HepG2 (cell line): ENCODE data around the gene GSK3A. TPM values are rescaled to one million over a fixed set of nuclear protein-coding genes. Genes with fewer than 3 reads are reported as not detected.
A peak's percentile ranks its signal among the peaks of the same experiment; 100 is the strongest.

Source experiments
- BHLHE40 ChIP-seq: IDR thresholded peaks from 2 replicates; pipeline ENCODE4 v1.6.1; 2011; ENCODE audit warnings: low read length, improper control_type of control experiment
- DMAP1 ChIP-seq: IDR thresholded peaks from 2 replicates; pipeline ENCODE4 v1.6.1; 2016
- EEA1 ChIP-seq: sonication (generic); formaldehyde crosslinking; IDR thresholded peaks from 2 replicates; pipeline ENCODE4 v1.5.1; 2020; ENCODE audit warnings: mild to moderate bottlenecking, missing genetic modification reagents, borderline replicate concordance
- GLI4 ChIP-seq: sonication (generic); formaldehyde crosslinking; IDR thresholded peaks from 2 replicates; pipeline ENCODE4 v1.5.1; 2020; ENCODE audit warnings: missing genetic modification reagents, mild to moderate bottlenecking, moderate library complexity, borderline replicate concordance
- HES4 ChIP-seq: sonication (generic); formaldehyde crosslinking; IDR thresholded peaks from 2 replicates; pipeline ENCODE4 v1.9.0; 2021; ENCODE audit warnings: mild to moderate bottlenecking, missing genetic modification reagents, borderline replicate concordance
- KDM5B ChIP-seq: sonication (generic); formaldehyde crosslinking; IDR thresholded peaks from 2 replicates; pipeline ENCODE4 v1.4.0; 2020; ENCODE audit warnings: missing genetic modification reagents, mild to moderate bottlenecking, borderline replicate concordance
- MTA1 ChIP-seq: sonication (generic); formaldehyde crosslinking; IDR thresholded peaks from 2 replicates; pipeline ENCODE4 v1.4.0; 2020; ENCODE audit warnings: missing genetic modification reagents, mild to moderate bottlenecking, borderline replicate concordance
- MTF1 ChIP-seq: sonication (generic); formaldehyde crosslinking; IDR thresholded peaks from 2 replicates; pipeline ENCODE4 v1.5.0; 2020; ENCODE audit warnings: missing genetic modification reagents
- U2AF1 ChIP-seq: fragments of 200-400 bp; formaldehyde crosslinking; optimal IDR thresholded peaks from 2 replicates; pipeline ENCODE3; 2017; ENCODE audit warnings: mild to moderate bottlenecking, low read depth, low read length
- ZNF205 ChIP-seq: IDR thresholded peaks from 2 replicates; pipeline ENCODE4 v1.6.1; 2018; ENCODE audit warnings: missing biosample characterization, missing genetic modification reagents
- ZNF30 ChIP-seq: sonication (generic); formaldehyde crosslinking; IDR thresholded peaks from 2 replicates; pipeline ENCODE4 v1.5.0; 2020; ENCODE audit warnings: mild to moderate bottlenecking, missing genetic modification reagents
- ZNF607 ChIP-seq: sonication (generic); formaldehyde crosslinking; IDR thresholded peaks from 2 replicates; pipeline ENCODE4 v1.5.1; 2020; ENCODE audit warnings: missing genetic modification reagents, mild to moderate bottlenecking, borderline replicate concordance
- ZNF775 ChIP-seq: sonication (generic); formaldehyde crosslinking; IDR thresholded peaks from 2 replicates; pipeline ENCODE4 v1.4.0; 2020; ENCODE audit warnings: missing genetic modification reagents, mild to moderate bottlenecking, moderate library complexity, borderline replicate concordance
- polyA plus RNA-seq, 8 experiments: library from polyadenylated mRNA; depleted of rRNA in 3 of 8; stranded (reverse) in 7 of 8; unstranded in 1 of 8; fragments of >200 nt; fragmentation: Illumina TruSeq in 4 of 8; extraction: Trizol in 4 of 8; gene quantifications; 2 replicates each; pipeline versions ENCODE4 v1.2.1 to v1.2.3, GENCODE V29; 2011 to 2016; ENCODE audit warnings: low read depth in 4 of 8, missing spikeins in 1 of 8, mixed read lengths in 1 of 8; ENCODE audit not compliant: insufficient read depth in 1 of 8
- total RNA-seq, 5 experiments: library from RNA; depleted of rRNA; stranded (reverse); fragments of >200 nt; fragmentation: Illumina TruSeq; extraction: Trizol; gene quantifications; 2 replicates each; pipeline ENCODE4 v1.2.3, GENCODE V29; 2016; ENCODE audit warnings: low read depth in 1 of 5
- TF ChIP-seq, protein P1 (sequence below): sonication (generic); formaldehyde crosslinking; conservative IDR thresholded peaks from 2 replicates; pipeline ENCODE4 v1.8.0; 2022; ENCODE audit warnings: low read depth, missing genetic modification reagents
- TF ChIP-seq, protein P2 (sequence below), 2 experiments: sonication (generic) in 1 of 2; formaldehyde crosslinking in 1 of 2; IDR thresholded peaks; 2 replicates each; pipeline versions ENCODE4 v1.4.0 to v1.6.1; 2018 to 2020; ENCODE audit warnings: missing genetic modification reagents in 2 of 2, borderline replicate concordance in 1 of 2, low read depth in 1 of 2, mild to moderate bottlenecking in 1 of 2, missing biosample characterization in 1 of 2
- TF ChIP-seq, protein P3 (sequence below): sonication (generic); formaldehyde crosslinking; IDR thresholded peaks from 2 replicates; pipeline ENCODE4 v1.8.1; 2022; ENCODE audit warnings: mild to moderate bottlenecking, missing genetic modification reagents
- TF ChIP-seq, protein P4 (sequence below): sonication (generic); formaldehyde crosslinking; IDR thresholded peaks from 2 replicates; pipeline ENCODE4 v1.8.1; 2023; ENCODE audit warnings: mild to moderate bottlenecking, inconsistent platforms, moderate library complexity, missing genetic modification reagents, borderline replicate concordance
- TF ChIP-seq, protein P5 (sequence below): sonication (generic); formaldehyde crosslinking; IDR thresholded peaks from 2 replicates; pipeline ENCODE4 v1.4.0; 2020; ENCODE audit warnings: mild to moderate bottlenecking, missing genetic modification reagents
- TF ChIP-seq, protein P6 (sequence below): sonication (generic); formaldehyde crosslinking; IDR thresholded peaks from 2 replicates; pipeline ENCODE4 v1.4.0; 2020; ENCODE audit warnings: missing genetic modification reagents

The GSK3A gene
- total and polyA plus RNA-seq, 2 of the 13 experiments (the other 11 are each of a cell fraction or from before 2014, with no cell fraction given), result 16.9 to 52.5 TPM

DNA sequence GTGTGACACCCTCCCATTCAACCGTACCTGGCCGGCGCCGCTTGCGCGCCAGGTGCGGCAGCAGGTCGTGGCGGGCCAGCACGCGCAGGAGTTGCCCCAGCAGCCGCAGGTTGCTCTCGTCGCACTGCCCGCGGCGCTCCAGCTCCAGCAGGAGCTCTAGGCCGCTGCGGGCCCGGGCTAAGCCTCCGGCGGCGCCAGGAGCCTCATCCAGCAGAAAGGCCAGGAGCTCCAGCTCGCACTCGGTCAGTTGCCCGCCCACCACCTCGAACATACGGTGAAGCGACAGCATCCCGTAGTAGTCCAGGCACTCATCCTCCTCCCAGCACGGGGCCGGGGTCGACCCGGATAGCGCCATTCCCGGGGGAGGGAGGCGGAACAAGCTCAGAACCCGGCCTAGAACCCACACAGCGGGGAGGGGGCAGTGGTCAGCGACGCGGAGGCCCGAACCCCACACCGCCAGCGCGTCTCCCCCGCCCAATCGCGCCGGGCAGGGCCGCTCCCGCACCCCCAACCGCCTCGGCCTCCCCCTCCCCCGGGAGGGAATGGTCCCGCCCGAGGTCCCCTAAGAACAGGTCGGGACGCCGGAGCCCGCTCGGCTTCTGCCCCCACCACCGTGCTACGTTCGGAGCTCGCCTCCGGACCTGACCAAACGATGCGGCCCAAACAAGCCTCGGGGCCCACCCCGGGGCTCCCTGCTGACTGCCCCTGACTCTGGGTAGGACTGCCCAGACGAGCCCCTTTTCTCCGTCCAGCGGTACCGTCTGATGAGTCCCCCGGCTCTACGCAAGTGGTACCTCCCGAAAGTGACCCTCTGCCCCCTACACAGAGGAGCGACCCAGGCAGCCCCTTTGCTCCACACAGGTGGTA lies 25.5 kb downstream of the GSK3A start (continued):
- TF ChIP-seq MTA1 (CRISPR knock-in tag), result no peak
- TF ChIP-seq, protein P1, sequence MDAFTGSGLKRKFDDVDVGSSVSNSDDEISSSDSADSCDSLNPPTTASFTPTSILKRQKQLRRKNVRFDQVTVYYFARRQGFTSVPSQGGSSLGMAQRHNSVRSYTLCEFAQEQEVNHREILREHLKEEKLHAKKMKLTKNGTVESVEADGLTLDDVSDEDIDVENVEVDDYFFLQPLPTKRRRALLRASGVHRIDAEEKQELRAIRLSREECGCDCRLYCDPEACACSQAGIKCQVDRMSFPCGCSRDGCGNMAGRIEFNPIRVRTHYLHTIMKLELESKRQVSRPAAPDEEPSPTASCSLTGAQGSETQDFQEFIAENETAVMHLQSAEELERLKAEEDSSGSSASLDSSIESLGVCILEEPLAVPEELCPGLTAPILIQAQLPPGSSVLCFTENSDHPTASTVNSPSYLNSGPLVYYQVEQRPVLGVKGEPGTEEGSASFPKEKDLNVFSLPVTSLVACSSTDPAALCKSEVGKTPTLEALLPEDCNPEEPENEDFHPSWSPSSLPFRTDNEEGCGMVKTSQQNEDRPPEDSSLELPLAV (CRISPR knock-in tag), result no peak
- TF ChIP-seq U2AF1, result peak; percentile 85
- 0 out of 2 replicates have a peak, but pooled peaks have one; percentile 35 for TF ChIP-seq ZNF775 (CRISPR knock-in tag)
- 0 out of 2 replicates have a peak, but pooled peaks have one; percentile 24 for TF ChIP-seq EEA1 (CRISPR knock-in tag)
- no peak for TF ChIP-seq GLI4 (CRISPR knock-in tag)
- TF ChIP-seq, protein P2, sequence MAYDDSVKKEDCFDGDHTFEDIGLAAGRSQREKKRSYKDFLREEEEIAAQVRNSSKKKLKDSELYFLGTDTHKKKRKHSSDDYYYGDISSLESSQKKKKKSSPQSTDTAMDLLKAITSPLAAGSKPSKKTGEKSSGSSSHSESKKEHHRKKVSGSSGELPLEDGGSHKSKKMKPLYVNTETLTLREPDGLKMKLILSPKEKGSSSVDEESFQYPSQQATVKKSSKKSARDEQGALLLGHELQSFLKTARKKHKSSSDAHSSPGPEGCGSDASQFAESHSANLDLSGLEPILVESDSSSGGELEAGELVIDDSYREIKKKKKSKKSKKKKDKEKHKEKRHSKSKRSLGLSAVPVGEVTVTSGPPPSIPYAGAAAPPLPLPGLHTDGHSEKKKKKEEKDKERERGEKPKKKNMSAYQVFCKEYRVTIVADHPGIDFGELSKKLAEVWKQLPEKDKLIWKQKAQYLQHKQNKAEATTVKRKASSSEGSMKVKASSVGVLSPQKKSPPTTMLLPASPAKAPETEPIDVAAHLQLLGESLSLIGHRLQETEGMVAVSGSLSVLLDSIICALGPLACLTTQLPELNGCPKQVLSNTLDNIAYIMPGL (CRISPR knock-in tag; IDR thresholded peaks at IDR 0.05; ENCODE audit: borderline replicate concordance in 1 of 2, low read depth in 1 of 2), result peak in 1 of 2 experiments; percentile 5; a peak in 1 of 4 replicates
- no peak for TF ChIP-seq ZNF205 (CRISPR knock-in tag)
- 0 out of 2 replicates have a peak, but pooled peaks have one; percentile 38 for TF ChIP-seq BHLHE40
- TF ChIP-seq ZNF607 (CRISPR knock-in tag), result 0 out of 2 replicates have a peak, but pooled peaks have one; percentile 14
- no peak; the same call in 1 of the 2 replicates for TF ChIP-seq DMAP1 (CRISPR knock-in tag)
- TF ChIP-seq, protein P3, sequence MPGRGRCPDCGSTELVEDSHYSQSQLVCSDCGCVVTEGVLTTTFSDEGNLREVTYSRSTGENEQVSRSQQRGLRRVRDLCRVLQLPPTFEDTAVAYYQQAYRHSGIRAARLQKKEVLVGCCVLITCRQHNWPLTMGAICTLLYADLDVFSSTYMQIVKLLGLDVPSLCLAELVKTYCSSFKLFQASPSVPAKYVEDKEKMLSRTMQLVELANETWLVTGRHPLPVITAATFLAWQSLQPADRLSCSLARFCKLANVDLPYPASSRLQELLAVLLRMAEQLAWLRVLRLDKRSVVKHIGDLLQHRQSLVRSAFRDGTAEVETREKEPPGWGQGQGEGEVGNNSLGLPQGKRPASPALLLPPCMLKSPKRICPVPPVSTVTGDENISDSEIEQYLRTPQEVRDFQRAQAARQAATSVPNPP (CRISPR knock-in tag), result no peak
- 0 out of 2 replicates have a peak, but pooled peaks have one; percentile 30 for TF ChIP-seq HES4
- no peak for TF ChIP-seq MTF1 (CRISPR knock-in tag)
- TF ChIP-seq, protein P4, sequence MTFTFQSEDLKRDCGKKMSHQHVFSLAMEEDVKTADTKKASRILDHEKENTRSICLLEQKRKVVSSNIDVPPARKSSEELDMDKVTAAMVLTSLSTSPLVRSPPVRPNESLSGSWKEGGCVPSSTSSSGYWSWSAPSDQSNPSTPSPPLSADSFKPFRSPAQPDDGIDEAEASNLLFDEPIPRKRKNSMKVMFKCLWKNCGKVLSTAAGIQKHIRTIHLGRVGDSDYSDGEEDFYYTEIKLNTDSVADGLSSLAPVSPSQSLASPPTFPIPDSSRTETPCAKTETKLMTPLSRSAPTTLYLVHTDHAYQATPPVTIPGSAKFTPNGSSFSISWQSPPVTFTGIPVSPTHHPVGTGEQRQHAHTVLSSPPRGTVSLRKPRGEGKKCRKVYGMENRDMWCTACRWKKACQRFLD (CRISPR knock-in tag), result 0 out of 2 replicates have a peak, but pooled peaks have one; percentile 55
- TF ChIP-seq, protein P5, sequence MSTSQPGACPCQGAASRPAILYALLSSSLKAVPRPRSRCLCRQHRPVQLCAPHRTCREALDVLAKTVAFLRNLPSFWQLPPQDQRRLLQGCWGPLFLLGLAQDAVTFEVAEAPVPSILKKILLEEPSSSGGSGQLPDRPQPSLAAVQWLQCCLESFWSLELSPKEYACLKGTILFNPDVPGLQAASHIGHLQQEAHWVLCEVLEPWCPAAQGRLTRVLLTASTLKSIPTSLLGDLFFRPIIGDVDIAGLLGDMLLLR (CRISPR knock-in tag), result peak; percentile 78; the same call in 1 of the 2 replicates
- peak; percentile 28; the same call in 1 of the 2 replicates for TF ChIP-seq KDM5B (CRISPR knock-in tag)
- TF ChIP-seq, protein P6, sequence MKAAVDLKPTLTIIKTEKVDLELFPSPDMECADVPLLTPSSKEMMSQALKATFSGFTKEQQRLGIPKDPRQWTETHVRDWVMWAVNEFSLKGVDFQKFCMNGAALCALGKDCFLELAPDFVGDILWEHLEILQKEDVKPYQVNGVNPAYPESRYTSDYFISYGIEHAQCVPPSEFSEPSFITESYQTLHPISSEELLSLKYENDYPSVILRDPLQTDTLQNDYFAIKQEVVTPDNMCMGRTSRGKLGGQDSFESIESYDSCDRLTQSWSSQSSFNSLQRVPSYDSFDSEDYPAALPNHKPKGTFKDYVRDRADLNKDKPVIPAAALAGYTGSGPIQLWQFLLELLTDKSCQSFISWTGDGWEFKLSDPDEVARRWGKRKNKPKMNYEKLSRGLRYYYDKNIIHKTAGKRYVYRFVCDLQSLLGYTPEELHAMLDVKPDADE, result 0 out of 2 replicates have a peak, but pooled peaks have one; percentile 28
- no peak for TF ChIP-seq ZNF30 (CRISPR knock-in tag)
